GM18907 (cell line): ENCODE results near the gene NPAS2.

Experiments used
- ATAC-seq: cut with Tn5 transposase; IDR thresholded peaks from one replicate; pipeline ENCODE4 v1.9.1; 2021; ENCODE audit warnings: mild to moderate bottlenecking, moderate library complexity; ENCODE audit not compliant: unreplicated experiment

The NPAS2 gene

GRCh38 chr2:100938031-100939026 is 118.4 kb downstream of the NPAS2 start:
- no peak for ATAC-seq

GRCh38 chr2:100939445-100939844 is 119.5 kb downstream of the NPAS2 start:
- no peak for ATAC-seq

GRCh38 chr2:100940240-100940639 is 120.3 kb downstream of the NPAS2 start:
- ATAC-seq = no peak

- no peak for ATAC-seq
Observed at GRCh38 chr2:100940766-100941645, 121.1 kb downstream of the NPAS2 start.

GRCh38 chr2:100941646-100942240 is 121.8 kb downstream of the NPAS2 start:
- ATAC-seq = no peak

GRCh38 chr2:100944617-100945432 is 124.9 kb downstream of the NPAS2 start:
- no peak for ATAC-seq

- no peak for ATAC-seq
Observed at GRCh38 chr2:100945433-100945740, 125.4 kb downstream of the NPAS2 start.

GRCh38 chr2:100945930-100946607 is 126.1 kb downstream of the NPAS2 start:
- no peak for ATAC-seq

- no peak for ATAC-seq
Observed at GRCh38 chr2:100948942-100949811, 129.2 kb downstream of the NPAS2 start.

- no peak for ATAC-seq
Observed at GRCh38 chr2:100952512-100952911, 132.6 kb downstream of the NPAS2 start.

GRCh38 chr2:100953406-100954043 is 133.6 kb downstream of the NPAS2 start:
- no peak for ATAC-seq

- no peak for ATAC-seq
Observed at GRCh38 chr2:100954044-100954420, 134.1 kb downstream of the NPAS2 start.

- no peak for ATAC-seq
Observed at GRCh38 chr2:100955226-100955625, 135.3 kb downstream of the NPAS2 start.

- ATAC-seq = no peak
Observed at GRCh38 chr2:100956081-100956480, 136.1 kb downstream of the NPAS2 start.

GRCh38 chr2:100957996-100958653 is 138.2 kb downstream of the NPAS2 start:
- ATAC-seq = no peak

- ATAC-seq = no peak
Observed at GRCh38 chr2:100959225-100959880, 139.4 kb downstream of the NPAS2 start.

- no peak for ATAC-seq
Observed at GRCh38 chr2:100960688-100961087, 140.7 kb downstream of the NPAS2 start.
